ENCODE results near the gene PRG3. TPM values are rescaled to one million over a fixed set of nuclear protein-coding genes. Genes with fewer than 3 reads are reported as not detected.

PRG3 gene
- total and polyA plus RNA-seq, 9 donors, result not detected

DNA sequence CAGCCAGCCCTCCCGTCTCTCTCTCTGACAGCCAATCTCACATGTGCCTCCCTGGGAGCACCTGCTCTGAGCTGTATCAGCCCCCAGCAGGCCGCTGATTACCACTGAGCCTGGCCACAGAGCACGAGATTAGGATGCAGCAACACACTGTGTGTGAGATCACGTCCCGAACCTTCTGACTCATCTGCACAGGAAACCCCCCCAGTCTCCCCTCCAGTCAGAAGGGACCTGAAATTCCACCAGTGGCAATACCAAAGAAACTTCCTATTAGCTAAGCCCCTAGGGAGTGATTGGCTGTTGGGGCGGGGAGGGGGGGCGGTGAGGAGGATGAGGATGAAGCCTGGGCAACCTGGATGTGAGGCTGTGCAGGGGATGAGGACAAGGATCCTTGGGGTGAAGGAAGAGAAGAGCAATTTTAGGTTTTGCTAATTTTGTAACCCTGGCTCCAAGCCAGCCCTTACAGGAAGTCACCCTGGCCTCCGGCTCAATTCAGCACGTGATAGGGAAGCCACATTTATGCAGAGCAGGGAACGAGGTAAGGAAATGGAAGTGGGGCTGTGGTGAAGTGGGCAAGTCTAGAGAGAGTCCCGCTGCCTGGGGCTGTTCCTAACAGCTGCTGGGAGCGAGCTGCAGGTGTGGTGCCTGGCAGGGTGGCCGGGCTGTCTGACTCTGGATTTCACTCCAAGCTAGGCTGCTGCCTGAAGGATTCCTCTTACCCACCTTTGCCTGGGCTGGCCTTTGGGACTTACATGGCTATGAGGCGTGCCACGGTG, 44.0 kb upstream of the PRG3 start:
- 40 to 61% (median 49%) methylated on average over 15 of the region's 15 CpGs for WGBS, 3 donors
- no peak overlapping the region for H3K4me3 ChIP-seq
- H3K4me1 ChIP-seq (ENCODE audit: insufficient read depth), result peaks cover 23% of the 10 kb centered on the region
- H3K27me3 ChIP-seq, result no peaks in the 10 kb centered on the region
- no peaks in the 10 kb centered on the region for H3K36me3 ChIP-seq
- peak overlapping the region; percentile 93 to 98 for H3K27ac ChIP-seq
- DNase-seq, result peak; percentile 58 to 78 (median 60)
- TF ChIP-seq, protein P1, sequence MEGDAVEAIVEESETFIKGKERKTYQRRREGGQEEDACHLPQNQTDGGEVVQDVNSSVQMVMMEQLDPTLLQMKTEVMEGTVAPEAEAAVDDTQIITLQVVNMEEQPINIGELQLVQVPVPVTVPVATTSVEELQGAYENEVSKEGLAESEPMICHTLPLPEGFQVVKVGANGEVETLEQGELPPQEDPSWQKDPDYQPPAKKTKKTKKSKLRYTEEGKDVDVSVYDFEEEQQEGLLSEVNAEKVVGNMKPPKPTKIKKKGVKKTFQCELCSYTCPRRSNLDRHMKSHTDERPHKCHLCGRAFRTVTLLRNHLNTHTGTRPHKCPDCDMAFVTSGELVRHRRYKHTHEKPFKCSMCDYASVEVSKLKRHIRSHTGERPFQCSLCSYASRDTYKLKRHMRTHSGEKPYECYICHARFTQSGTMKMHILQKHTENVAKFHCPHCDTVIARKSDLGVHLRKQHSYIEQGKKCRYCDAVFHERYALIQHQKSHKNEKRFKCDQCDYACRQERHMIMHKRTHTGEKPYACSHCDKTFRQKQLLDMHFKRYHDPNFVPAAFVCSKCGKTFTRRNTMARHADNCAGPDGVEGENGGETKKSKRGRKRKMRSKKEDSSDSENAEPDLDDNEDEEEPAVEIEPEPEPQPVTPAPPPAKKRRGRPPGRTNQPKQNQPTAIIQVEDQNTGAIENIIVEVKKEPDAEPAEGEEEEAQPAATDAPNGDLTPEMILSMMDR (IDR thresholded peaks at IDR 0.05), result no peak
- TF ChIP-seq POLR2A (IDR thresholded peaks at IDR 0.05) (no peak), EP300 (IDR thresholded peaks at IDR 0.05) (no peak)
- intact Hi-C loops (cut with DNase I), result loop anchor here in 2 of 4 donors (5.0 to 10.0 kb wide), 3 partner anchors 88 to 1152 kb away; partner anchors contain the start of genes P2RX3 (in 2 of the 2), SSRP1 (in 2 of the 2), LPXN (in 1 of the 2) and ZFP91 (in 1 of the 2)
- H3K9me3 ChIP-seq, result no peaks in the 10 kb centered on the region

DNA sequence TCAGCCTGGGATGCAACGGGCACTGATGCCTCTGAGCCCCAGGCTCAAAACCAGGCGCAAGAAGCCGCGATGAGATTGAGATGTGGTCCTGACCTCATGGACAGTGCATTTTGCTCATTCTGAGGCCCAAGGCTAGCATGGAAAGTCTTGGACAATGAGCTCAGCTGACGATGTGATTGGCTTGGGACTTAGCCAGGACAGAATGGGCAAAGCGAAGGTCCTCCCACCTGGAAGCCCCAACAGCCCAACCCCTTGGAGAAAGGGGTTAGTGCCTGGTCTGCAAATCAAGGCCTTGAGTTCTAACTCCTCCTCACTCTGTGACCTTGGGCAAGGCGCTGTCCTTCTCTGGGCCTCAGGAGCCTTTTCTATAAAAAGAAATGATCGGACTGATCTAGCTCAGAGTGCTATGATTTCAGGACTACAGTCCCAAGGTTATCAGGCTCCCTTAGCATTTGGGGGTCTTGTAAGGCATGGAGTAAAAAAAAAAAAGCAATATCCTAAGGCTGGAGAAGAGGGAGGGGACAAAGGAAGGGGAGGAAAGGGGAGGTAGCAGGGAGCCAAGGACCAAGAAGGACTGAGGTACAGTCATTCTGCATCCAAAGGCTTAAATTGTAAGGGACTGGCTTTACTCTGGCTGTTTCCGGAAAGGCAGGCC, 43.3 kb upstream of the PRG3 start:
- Histone ChIP-seq H3K27me3 (no peaks in the 10 kb centered on the region), H3K27ac (peak overlapping the region; percentile 41 to 93), H3K4me1 (ENCODE audit: insufficient read depth) (peaks cover 23% of the 10 kb centered on the region), H3K4me3 (no peak overlapping the region), H3K36me3 (no peaks in the 10 kb centered on the region), H3K9me3 (no peaks in the 10 kb centered on the region)
- no peak for DNase-seq
- 79 to 83% (median 82%) methylated on average over 9 of the region's 9 CpGs for WGBS, 3 donors
- intact Hi-C loops (cut with DNase I), result loop anchor here in 2 of 4 donors (5.0 to 10.0 kb wide), 2 partner anchors 87 to 89 kb away; partner anchors contain the start of genes P2RX3 (in 2 of the 2) and SSRP1 (in 2 of the 2)
- TF ChIP-seq, protein P1 (IDR thresholded peaks at IDR 0.05), result no peak
- no peak for TF ChIP-seq POLR2A (IDR thresholded peaks at IDR 0.05)
- no peak for TF ChIP-seq EP300 (IDR thresholded peaks at IDR 0.05)

DNA sequence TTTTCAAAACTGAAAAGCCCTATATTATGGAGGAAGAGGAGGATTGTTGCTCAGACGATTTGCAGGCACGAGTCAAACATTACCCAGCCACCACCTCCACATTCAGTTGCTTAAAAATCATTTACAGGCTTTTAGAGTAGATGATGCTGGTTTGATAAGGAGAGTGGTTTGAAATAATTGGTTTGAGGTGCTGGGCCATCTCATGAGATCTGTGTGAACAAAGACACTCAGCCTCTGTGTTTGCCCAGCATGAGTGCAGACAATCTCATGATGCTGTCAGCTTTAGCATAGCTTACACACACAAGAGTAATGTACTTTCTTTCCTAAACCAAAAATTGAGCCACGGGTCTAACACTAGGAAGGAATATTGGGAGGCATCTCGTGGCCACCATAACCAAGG, 41.7 kb upstream of the PRG3 start:
- Histone ChIP-seq H3K4me1 (ENCODE audit: insufficient read depth) (peaks cover 19% of the 10 kb centered on the region), H3K36me3 (no peaks in the 10 kb centered on the region), H3K27ac (no peak overlapping the region), H3K9me3 (no peaks in the 10 kb centered on the region), H3K4me3 (no peak overlapping the region), H3K27me3 (no peaks in the 10 kb centered on the region)
- TF ChIP-seq, protein P1 (IDR thresholded peaks at IDR 0.05), result no peak
- no peak for TF ChIP-seq EP300 (IDR thresholded peaks at IDR 0.05)
- no peak for TF ChIP-seq POLR2A (IDR thresholded peaks at IDR 0.05)
- no peak for DNase-seq
- WGBS, 3 donors, result 88 to 90% (median 90%) methylated on average over 4 of the region's 4 CpGs
- intact Hi-C loops (cut with DNase I), result loop anchor here in 2 of 4 donors (5.0 to 10.0 kb wide), 2 partner anchors 85 to 88 kb away; partner anchors contain the start of genes P2RX3 (in 2 of the 2) and SSRP1 (in 2 of the 2)

DNA sequence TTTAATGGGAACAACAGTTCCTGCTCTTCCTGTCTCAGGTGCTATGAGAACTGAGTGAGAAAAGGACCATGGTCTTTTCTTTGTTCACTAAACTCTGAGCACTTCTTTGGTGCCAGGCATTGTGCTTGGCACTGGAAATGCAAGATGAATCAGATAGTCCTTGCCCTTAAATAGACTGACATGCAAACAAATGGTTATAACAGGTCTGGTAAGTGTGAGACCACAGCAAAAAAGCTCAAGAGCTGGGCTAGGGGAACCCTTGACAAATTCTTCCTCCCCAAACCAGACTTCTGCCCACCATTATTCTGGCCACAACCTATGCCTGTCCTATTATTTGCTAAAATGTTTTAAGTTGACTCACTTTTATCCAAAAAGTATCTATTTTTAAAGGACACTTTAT, 40.9 kb upstream of the PRG3 start:
- DNase-seq, result no peak
- TF ChIP-seq POLR2A (IDR thresholded peaks at IDR 0.05) (no peak), EP300 (IDR thresholded peaks at IDR 0.05) (no peak)
- TF ChIP-seq, protein P1 (IDR thresholded peaks at IDR 0.05), result no peak
- no peak overlapping the region for H3K4me3 ChIP-seq
- intact Hi-C loops (cut with DNase I), result loop anchor here in 2 of 4 donors (5.0 to 10.0 kb wide), 2 partner anchors 85 to 87 kb away; partner anchors contain the start of genes P2RX3 (in 2 of the 2) and SSRP1 (in 2 of the 2)
- no peaks in the 10 kb centered on the region for H3K9me3 ChIP-seq
- no peaks in the 10 kb centered on the region for H3K36me3 ChIP-seq
- H3K27me3 ChIP-seq, result no peaks in the 10 kb centered on the region
- H3K4me1 ChIP-seq (ENCODE audit: insufficient read depth), result peaks cover 17% of the 10 kb centered on the region
- H3K27ac ChIP-seq, result no peak overlapping the region
